GM10248 (cell line): ENCODE results near the gene MGLL.

ENCODE experiments used
- CTCF ChIA-PET: fragments of 300-600 bp; sonication (Branson Sonifier 250); formaldehyde crosslinking; extraction: SDS; loops from one replicate; lab custom pipeline; 2021; ENCODE audit warnings: antibody characterized with exemption; lab: Yijun Ruan, JAX
- POLR2A ChIA-PET: fragments of 350-650 bp; sonication (Branson Sonifier 250); formaldehyde crosslinking; extraction: SDS; loops from one replicate; lab custom pipeline; 2020; ENCODE audit warnings: antibody characterized with exemption; lab: Yijun Ruan, JAX
- DNase-seq: peaks from one replicate; pipeline ENCODE4 v3.0.0; 2012; ENCODE audit errors: extremely low spot score
- TF ChIP-seq, protein P1 (sequence below): IDR thresholded peaks from 2 replicates; pipeline ENCODE4 v1.5.1; 2012; ENCODE audit warnings: mild to moderate bottlenecking, low read depth; ENCODE audit errors: extremely low read depth, missing control alignments, control extremely low read depth

The MGLL gene

GRCh38 chr3:127730666-127731295, 91.5 kb downstream of the MGLL start:
- POLR2A ChIA-PET = no interaction called here
- DNase-seq = no peak
- TF ChIP-seq, protein P1, sequence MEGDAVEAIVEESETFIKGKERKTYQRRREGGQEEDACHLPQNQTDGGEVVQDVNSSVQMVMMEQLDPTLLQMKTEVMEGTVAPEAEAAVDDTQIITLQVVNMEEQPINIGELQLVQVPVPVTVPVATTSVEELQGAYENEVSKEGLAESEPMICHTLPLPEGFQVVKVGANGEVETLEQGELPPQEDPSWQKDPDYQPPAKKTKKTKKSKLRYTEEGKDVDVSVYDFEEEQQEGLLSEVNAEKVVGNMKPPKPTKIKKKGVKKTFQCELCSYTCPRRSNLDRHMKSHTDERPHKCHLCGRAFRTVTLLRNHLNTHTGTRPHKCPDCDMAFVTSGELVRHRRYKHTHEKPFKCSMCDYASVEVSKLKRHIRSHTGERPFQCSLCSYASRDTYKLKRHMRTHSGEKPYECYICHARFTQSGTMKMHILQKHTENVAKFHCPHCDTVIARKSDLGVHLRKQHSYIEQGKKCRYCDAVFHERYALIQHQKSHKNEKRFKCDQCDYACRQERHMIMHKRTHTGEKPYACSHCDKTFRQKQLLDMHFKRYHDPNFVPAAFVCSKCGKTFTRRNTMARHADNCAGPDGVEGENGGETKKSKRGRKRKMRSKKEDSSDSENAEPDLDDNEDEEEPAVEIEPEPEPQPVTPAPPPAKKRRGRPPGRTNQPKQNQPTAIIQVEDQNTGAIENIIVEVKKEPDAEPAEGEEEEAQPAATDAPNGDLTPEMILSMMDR = no peak
- CTCF ChIA-PET = no interaction called here

DNA sequence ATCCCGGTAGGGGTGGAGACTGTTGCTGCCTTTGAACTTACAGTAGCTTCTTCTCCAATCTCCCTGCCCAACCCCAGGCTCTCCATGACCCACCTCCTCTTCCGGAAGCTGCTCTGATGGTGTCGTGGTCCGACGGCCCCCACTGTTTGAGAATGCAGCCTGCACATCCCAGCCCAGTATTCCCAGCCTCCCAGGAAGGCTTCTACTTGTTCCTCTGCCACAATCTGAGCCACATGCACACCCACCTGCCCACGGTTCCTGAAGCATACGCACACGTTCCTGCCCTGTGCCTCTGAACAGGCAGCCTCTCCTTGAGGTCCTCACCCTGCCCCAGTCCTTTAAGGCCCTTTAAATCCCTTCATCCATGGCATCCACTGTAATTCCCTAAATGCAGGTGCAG, 92.1 kb downstream of the MGLL start:
- POLR2A ChIA-PET = no interaction called here
- no peak for DNase-seq
- CTCF ChIA-PET = no interaction called here
- TF ChIP-seq, protein P1 = no peak

DNA sequence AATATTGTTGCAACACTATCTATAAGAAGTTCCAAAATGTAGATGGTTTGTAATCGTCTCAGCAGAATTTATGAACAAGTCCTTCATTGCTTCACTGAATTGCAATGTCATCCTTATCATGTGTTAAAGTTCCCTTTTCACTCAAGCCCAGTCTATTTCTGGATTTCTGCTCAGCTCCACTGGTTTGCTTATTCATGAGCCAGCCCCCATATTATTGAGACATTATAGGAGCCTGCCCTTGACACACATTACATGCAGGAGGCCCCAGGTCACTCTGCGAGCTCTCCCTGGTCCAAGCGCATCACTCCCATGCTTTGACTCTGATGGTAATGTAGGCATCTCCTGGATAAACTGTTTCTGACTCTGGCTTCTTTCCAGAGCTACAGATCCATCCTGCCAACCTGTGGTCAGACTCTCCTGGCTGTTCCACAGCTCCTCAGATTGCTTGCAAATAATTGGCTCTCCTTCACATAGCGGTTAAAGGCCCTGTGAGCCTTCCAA, 92.7 kb downstream of the MGLL start:
- ChIA-PET CTCF (no interaction called here), POLR2A (no interaction called here)
- TF ChIP-seq, protein P1 = no peak
- DNase-seq = no peak

DNA sequence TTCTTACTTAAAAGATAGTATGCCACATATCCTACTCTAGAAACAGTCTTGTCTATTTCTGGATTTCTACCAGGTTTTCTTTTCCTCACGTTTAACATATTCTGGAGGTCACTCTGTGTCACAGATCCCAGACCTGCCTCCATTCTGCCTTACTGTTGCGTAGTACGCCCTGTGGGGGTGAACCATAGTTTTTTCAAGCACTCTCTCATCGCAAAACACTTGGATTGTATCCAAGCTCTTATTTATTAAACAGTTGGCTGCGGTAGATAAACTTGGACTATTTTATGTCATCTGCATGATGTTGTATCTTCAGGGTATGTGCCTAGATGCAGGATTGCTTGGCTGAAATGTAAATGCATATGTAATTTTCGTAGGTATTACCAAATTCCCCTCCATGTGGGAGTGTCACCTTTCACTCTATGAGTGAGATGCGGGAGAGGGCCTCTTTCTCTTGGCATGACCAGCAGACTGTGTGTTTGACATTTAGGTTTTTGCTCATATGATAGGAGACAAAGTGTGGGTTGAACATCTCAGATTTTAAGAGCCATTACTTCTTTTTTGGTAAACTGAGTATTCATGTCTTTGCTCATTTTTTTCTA, 93.8 kb downstream of the MGLL start:
- TF ChIP-seq, protein P1 = no peak
- DNase-seq = no peak
- CTCF ChIA-PET = no interaction called here
- POLR2A ChIA-PET = no interaction called here

DNA sequence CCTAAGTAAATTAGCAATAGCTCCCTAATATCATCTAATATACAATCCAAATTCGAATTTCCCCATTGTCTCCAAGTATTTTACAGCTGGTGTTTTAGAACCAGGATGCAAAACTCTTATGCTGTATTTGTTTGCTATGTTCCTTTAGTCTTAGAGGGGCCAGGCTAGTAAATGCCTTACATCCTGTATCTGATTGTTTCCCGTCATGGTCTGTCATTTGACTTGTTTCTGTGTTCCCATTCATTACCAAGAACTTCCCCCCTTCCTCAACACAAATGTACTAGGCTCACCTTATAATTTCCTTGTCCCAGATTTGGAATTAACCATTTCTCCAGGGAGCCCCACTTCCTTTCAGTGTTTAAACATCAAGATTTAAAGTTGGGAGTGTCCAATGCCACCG, 95.4 kb downstream of the MGLL start:
- ChIA-PET CTCF (interaction anchor here (1.1 kb wide), 2 partner anchors 9 to 105 kb away, joined by 3 read pairs; no protein-coding TSS in a partner anchor), POLR2A (no interaction called here)
- DNase-seq = no peak
- TF ChIP-seq, protein P1 = no peak

GRCh38 chr3:127723011-127723567, 99.2 kb downstream of the MGLL start:
- TF ChIP-seq, protein P1 = no peak
- ChIA-PET CTCF (interaction anchor here (0.7 to 1.7 kb wide), 4 partner anchors 9 to 56 kb away, joined by 3 to 5 read pairs (median 3); no protein-coding TSS in a partner anchor), POLR2A (no interaction called here)
- DNase-seq = no peak
